HG03108 (cell line): Measurements from ENCODE around the gene ABCA6.

ENCODE experiments used
- ATAC-seq: cut with Tn5 transposase; IDR thresholded peaks from one replicate; pipeline ENCODE4 v1.9.1; 2021; ENCODE audit warnings: moderate library complexity; ENCODE audit not compliant: unreplicated experiment

ABCA6 gene

DNA sequence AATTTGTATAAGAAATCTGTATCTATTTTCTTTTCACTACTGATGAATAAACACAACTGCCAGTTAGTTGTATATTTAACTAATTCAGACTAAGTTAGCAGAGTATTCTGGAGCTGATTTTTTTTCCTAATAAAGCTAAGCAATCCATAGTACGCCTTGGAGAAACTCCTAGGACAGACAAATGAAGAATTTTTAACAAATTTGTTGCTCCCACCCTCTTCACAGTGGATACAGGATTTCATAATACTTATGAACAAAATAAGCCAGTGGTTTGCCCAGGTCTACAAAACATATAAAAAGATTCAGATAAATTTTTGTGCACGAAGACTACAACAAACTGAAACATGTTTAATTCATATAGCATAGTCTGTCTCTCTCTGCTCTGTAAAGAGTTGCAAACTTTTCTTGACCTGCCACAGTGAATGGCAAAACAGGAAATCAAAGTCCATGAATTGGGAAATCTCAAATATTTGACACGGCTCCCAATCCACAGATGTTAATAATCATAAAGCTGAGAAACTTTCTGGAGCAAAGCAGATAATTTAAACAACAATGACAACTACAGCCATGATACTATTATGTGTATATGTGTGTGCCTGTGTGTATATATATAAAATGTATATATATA, 594 bp upstream of the ABCA6 start:
- ATAC-seq = no peak

DNA sequence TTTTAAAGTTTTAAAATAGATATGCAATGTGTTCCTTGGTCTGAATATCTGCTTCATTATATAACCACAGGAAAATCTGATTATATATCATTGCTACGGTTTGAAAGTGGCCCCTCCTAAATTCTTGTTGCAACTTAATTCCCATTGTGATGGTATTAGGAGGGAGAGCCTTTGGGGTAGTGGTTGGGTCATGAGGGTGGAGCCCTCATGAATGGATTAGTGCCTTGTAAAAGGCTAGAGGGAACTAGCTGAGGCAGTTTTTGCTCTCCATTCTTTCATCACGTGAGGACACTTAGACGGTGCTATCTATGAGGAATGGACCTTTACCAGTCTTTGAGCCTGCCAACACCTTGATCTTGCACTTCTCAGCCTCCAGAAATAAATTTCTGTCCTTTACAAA, 7.6 kb downstream of the ABCA6 start:
- ATAC-seq = no peak

GRCh38 chr17:69130627-69131296, 10.9 kb downstream of the ABCA6 start:
- ATAC-seq = no peak

DNA sequence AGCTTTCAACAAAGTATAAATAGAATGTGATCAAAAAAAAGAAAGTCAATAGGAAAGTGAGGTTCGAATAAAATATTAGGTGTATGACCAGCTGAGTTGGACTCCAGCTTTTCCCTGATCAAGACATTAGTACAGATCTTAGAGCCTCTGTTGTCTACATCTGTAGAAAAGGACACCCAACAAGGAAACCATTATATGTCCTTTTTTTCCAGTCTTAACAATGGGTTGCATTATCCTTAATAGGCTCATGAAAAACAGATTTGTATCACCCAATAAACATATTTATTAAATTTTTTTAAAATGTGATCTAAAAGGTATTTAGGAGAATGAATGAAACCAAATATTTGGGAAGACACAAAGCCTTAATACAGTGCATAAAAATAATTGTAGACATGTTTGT, 18.1 kb downstream of the ABCA6 start:
- no peak for ATAC-seq

- ATAC-seq = no peak
These were observed 19.6 kb downstream of the ABCA6 start for GRCh38 chr17:69122065-69122464.

DNA sequence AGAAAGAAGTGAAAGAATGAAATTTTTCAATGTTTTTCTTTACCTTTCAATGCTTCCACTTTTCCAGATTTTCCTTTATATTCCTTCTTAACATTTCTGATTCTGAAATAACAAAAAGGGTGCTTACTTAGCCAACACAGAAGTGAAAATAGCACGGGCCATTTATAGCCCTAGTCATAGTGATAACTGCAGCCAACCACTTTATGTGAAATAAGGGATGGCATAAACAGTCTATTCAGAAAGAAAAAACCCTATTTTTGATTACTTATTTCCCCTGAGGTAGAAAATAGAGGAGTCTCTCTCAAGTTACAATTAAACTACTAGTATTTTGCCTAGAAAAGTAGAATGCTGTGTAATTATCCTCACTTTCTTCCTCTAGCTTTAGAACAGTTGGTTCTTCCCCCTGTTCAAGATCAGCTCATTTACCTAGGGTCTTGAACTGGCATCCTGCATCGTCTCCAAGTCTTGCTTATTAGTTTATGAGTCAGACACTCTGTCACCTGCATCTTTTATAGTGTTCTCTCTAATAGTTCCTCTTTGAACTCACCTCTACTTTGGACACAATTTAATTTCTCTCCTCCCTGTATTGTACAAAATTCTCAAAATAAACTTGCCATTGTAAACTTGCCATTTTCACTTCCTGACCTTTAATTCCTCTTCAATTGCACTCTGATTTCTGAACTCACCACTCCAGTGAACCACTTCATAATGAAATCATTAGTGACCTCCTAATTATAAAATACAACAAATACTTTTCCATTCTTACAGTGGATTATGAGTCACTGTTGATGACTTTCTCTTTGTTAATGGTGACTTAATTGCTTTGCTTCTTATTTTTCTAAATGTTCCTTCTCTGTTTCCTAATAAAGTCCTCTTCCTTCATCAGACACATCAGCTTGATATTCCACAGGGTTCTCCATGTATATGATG, 23.6 kb downstream of the ABCA6 start:
- ATAC-seq = no peak

DNA sequence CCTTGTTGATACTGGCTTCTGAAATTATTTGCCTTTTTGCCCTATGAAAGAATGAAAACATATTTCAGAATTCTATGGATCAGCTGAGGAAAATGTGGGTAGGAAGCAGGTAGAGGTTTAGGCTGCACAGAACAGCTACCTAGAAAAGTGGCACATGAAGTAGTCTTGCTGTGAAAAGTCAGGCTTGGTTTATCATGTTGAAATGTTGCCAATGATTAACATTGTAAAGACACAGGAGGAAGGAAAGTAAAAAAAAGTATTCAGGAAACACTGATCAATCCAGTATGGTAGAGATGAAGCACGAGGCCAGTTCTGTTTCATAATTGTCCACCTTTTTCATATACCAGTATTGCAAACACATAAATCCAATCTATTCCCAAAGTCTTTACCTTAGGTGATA, 29.9 kb downstream of the ABCA6 start:
- peak; percentile 26 for ATAC-seq

GRCh38 chr17:69105907-69106730, 35.6 kb downstream of the ABCA6 start:
- no peak for ATAC-seq

DNA sequence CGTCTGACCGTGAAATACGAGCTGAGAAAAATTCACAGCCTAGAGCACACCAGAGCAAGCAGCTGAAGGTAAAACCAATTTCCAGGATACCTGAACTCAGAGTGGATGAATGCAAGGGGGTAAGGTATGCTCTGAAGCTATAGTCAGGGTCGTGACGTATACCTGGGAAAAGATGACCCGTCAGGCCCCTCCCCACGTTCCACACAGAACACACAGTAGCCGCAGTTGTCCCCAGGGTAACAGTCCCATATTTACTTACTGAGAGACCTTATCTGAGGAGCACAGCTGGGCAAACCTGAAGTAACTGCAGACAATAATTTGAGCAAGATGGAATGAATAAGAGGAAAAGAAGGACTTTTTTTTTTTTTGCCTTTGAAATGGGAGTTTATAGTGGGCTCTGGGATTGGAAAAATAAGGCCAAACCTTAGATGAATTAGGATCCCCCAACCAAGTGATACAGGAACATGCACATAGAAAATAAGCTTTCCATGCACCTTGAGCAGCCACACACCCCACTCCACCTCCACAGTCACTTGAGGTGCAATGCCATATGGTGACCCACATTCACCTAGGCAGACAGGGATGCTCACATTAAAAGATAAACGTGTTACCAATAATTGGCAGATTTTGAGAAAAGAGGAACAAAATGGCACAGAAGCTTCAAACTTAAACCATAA, 38.0 kb downstream of the ABCA6 start:
- ATAC-seq = no peak

DNA sequence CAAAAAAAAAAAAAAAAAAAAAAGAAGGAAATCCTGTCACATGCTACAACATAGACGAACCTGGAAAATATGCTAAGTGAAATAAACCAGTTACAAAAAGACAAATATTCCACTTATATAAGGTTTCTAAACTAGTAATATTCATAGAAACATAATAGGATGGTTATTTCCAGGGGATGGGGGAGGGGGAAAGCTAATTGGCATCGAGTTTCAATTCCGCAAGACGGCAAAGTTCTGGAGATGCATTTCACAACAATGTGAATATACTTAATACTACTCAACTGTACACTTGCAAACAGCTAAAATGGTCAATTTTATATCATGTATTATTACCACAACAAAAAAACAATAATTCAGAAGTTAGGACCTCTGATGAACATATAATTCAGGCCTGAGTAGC, 43.1 kb downstream of the ABCA6 start:
- ATAC-seq = no peak

DNA sequence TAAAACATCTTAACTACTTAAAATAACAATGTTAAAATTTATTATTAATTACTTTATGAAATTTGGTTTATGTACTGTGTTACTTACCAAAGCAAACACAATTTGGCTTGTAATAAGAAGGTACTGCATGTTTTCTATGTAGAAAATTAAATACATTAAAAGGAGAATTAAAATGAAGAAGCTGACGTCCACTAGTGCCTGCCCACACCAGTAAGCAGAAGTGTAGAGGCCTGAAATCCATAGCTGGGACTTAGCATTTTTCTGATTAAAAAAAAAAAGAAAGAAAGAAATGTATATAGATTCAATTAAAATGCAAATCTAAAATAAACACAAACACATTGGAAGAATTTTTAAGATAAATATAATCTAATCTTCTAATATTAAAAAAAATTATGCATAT, 45.2 kb downstream of the ABCA6 start:
- ATAC-seq = no peak

GRCh38 chr17:69093995-69094394, 47.7 kb downstream of the ABCA6 start:
- no peak for ATAC-seq

GRCh38 chr17:69093279-69093789, 48.4 kb downstream of the ABCA6 start:
- ATAC-seq = no peak

GRCh38 chr17:69090365-69090764, 51.3 kb downstream of the ABCA6 start:
- ATAC-seq = no peak

- ATAC-seq = no peak
These were observed 53.0 kb downstream of the ABCA6 start for GRCh38 chr17:69088643-69089200.

- ATAC-seq = no peak
These were observed 55.1 kb downstream of the ABCA6 start for GRCh38 chr17:69086641-69087040.

GRCh38 chr17:69084911-69085310, 56.8 kb downstream of the ABCA6 start:
- no peak for ATAC-seq

- no peak for ATAC-seq
These were observed 59.0 kb downstream of the ABCA6 start for GRCh38 chr17:69082696-69083095.

DNA sequence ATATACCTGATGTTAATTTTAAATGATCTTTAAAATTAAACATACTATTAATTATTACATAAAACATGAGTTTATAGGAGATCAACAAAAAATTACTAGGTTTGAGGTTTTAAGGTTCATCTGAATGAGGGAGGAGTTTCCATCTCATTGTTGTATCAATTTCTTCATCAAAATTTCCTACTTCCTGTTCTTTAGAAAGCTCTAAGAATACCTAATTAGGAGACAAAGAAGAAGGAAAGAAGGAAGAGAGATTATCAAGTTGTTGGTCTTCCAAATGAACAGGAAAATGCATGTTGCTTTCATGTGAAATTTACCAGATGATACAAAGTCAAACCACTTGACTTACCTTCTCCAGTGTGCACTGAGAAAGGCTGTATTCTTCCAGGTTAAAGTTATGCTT, 62.8 kb downstream of the ABCA6 start:
- no peak for ATAC-seq

DNA sequence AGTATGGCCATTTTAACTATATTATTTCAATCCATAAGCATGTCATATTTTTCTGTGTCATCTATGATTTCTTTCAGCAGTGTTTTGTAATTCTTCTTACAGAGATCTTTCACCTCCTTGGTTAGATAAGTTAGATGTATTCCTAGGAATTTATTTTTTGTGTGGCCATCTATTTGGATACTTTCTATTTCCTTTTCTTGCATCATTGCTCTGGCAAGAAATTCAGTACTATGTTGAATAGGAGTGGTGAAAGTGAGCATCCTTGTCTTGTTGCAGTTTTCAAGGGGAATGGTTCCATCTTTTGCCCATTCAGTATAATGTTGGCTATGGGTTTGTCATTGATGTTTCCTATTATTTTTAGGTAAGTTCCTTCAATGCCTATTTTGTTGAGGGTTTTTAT, 65.9 kb downstream of the ABCA6 start:
- no peak for ATAC-seq
